GM18507 (cell line): ENCODE data around the gene SHE.
"Not testable (repeated sequence)": the region's sequence is repeated elsewhere in the genome, so short reads cannot be mapped to it uniquely, and the experiment has no call there.

Experiments used
- DNase-seq: peaks from one replicate; pipeline ENCODE4 v3.0.0; 2011; ENCODE audit warnings: low read depth; ENCODE audit not compliant: insufficient read length; ENCODE audit errors: extremely low spot score
- FAIRE-seq: peaks from 2 replicates; lab custom pipeline; 2011; peaks lifted over from hg19 to GRCh38; lab: Jason Lieb, UNC

SHE gene

DNA sequence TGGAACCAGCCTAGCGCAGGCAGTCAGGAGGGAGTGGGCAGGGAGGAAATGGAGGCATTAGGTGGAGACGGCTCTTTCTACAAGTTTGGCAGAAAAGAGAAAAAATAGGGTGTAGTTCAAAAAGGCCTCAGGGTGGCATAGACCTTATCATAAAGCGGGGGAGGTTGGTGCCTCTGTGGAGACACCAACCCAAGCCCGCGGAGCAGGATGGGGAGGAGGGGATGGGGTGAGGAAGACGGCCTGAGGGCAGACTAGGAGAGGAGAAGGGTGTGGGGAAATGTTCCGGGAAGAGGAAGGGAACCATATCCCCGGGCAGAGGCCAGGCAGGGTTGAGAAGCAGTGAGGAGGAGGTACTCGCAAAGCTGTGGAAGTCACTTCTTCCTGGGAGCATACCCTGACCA lies 17.4 kb upstream of the SHE start:
- DNase-seq: no peak
- FAIRE-seq: no peak

DNA sequence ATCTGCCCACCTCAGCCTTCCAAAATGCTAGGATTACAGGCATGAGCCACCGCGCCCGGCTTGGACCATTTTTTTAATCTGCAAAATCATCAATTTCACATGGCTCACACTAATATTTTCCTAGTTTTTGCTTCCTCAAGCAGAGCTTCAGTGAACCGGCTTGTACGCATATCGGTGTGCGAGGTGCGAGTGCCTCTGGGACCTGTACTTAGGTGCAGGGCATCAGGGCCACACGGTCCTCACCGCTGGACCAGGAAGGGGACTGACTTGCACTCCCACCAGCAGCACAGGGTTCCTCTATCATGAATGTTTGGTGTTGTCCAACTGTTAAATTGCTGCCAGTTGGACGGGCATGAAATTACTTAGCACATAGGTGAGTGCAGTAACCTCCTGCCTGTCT lies 15.4 kb upstream of the SHE start:
- FAIRE-seq: no peak

DNA sequence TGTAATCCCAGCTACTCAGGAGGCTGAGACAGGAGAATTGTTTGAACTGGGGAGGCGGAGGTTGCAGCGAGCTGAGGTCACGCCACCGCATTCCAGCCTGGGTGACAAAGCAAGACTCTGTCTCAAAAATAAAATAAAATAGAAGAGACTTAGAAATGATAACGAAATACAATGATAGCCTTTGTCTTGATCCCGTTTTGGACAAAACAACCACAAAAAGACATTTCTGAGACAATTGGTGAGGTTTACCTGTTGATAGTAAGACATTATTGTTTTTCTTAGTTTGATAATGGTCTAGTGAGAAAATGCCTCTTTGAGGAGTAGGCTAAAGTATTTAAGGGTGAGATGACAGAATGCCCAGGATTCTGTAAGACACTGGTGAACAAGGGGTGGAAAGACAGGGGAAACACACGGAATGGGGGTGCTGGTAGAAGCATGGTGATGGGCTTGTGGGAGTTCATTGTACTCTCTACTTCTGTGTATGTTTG lies 11.9 kb upstream of the SHE start:
- FAIRE-seq (no peak), DNase-seq (no peak)

More for the DNA sequence above, 15.4 kb upstream of the SHE start:
- no peak for DNase-seq

DNA sequence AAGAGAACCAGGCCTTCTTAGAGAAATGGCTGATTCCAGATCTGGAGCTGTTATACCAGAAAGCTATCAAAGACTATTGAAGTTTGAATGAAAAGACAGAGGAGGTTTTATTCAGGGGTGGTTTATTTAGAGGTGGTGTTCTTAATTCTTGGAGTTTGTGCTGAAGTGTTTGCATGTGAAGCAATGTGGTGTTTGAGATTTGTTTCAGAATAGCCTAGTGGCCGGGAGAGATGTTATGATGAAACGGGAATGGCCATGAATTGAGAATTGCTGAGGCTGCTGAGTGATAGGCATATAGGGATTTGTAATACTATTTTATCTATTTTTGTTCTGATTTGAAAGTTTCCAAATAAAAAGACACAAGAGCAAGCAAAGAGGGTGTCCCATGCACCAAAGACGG lies 10.5 kb upstream of the SHE start:
- FAIRE-seq: no peak

DNA sequence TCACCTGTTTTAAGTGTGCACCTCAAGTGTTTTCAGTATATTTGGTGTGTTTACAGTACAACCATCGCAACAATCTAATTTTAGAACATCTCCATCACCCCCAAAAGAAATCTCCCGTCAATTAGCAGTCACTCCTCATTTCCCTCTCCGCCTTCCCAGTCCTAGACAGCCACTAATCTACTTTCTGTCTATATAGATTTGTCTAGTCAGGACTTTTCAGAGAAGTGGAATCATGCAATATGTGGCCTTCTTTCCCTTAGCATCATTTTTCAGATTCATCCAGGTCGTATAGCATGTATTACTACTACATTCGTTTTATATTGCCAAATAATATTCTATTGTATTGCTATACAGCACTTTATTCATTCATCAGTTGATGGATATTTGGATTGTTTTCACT lies 1.7 kb upstream of the SHE start:
- DNase-seq (no peak), FAIRE-seq (no peak)

More for the DNA sequence above, 10.5 kb upstream of the SHE start:
- no peak for DNase-seq

DNA sequence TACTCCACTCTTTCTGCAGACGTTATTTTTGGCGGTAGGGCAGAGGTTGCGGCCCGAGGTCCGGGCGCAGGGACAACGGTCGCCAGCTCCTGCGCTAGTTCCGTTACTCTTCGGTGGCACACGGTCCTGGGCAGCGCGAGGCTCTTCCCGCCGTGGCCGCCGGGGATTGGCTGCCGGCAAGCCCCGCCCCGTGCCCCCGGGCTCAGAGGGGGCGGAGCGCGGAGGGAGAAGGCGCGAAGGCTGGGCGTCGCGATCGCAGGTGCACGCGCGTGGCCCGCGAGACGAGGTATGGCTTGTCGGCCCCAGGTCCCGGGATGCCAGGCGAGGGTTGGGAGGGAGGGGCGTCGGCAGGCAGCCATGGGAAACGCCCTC lies 518 bp upstream of the SHE start:
- DNase-seq (no peak), FAIRE-seq (no peak)

DNA sequence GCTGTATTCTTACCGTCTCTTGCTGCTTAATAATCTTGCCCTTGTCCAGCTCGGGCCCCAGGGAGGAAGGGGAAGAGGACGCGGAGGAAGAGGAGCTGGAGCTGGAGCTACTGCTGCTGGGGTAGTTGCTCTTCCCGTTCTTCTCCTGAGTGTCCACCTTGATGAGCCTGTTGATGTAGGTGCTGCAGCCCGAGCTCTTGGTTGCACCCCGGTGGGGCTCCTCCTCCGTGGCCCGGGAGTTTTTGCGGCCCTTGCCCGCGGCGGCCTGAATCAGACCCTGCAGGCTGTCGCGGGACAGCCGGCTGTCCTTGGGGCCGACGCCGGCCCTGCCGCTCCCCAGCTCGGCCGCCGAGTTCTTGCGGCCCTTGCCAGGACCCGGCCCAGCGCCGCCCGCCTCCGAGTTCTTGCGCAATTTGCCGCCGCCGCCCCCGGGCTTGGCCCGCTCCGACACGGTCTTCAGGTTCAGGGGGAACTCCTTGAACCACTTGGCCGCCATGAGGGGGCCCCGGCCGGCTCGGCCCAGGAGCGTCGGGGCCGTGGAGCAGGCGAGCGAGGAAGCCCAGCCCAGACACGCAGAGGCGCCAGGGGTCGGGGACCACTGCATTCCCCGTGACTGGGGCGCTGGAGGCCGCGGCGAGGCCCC lies 668 bp downstream of the SHE start:
- no peak for DNase-seq
- no peak for FAIRE-seq

DNA sequence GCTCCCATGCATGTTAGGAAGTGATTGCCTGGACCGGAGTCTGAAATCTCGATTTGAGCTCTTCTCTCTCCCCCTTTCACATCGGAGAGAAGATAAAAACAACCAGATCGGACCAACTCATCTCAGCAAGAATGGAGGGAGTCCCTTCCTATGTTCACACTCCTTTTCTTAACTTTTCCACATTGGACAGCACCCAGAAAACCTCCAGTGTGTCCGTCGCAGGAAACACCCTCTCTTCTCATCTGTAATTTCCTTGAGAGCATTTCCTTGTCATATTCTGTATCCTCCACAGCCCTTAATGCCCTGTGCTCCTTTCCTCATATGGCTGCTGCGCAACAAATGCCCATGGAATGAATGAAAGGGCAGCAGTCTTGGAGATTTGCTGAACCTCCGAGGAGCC lies 1.7 kb downstream of the SHE start:
- DNase-seq (no peak), FAIRE-seq (no peak)

DNA sequence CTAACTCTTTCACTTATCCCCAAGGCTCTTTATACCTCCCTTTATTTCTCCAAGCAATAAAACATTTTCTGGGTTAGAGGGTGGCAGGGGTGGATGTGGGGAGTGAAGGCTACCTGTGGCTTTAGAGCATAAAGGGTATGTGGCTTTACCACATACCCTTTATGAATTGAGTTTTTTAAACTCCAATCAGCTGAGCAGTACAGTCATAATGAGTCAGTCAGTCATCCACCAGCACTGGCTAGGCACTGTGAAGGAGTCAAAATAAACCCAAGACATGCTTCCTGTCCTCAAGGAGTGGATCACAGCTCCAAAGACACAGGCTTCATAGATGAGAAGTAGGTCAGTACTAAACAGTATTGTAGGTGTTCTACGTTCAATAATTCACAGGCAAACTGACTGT lies 2.8 kb downstream of the SHE start:
- no peak for FAIRE-seq

DNA sequence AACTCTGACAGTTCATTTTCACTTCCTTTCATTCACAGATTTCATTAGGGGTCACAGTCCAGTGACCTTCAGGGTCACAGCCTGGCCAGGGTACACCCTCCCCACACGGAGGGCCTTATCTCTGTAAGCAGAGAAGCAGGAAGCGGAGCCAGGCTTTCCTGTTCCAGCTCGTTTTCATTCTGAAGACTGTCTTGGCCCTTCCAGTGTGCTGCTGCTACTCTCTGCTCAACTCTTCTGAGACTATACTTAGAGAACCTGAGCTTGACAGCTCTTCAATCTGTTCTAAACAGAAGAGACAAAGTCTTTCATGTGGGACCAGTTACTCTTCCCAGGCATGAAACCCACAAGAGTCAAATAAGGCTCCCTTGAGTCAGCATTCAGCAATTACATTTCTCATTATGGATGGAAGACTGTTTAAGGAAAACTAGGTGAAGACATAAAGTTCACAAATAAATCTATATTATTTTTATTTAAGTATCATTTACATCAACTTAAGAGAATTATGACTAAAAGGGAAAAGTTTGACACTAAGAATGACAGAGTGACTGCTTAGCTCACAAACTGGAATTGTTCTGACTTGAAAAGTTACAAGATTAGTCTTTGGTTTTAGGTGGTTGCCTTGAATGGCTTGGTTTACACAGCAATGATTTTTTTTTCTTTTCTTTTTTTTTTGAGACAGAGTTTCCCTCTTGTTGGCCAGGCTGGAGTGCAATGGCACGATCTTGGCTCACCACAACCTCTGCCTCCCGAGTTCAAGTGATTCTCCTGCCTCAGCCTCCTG lies 5.0 kb downstream of the SHE start:
- no peak for DNase-seq
- peak; percentile 77 for FAIRE-seq

More for the DNA sequence above, 2.8 kb downstream of the SHE start:
- DNase-seq: no peak

DNA sequence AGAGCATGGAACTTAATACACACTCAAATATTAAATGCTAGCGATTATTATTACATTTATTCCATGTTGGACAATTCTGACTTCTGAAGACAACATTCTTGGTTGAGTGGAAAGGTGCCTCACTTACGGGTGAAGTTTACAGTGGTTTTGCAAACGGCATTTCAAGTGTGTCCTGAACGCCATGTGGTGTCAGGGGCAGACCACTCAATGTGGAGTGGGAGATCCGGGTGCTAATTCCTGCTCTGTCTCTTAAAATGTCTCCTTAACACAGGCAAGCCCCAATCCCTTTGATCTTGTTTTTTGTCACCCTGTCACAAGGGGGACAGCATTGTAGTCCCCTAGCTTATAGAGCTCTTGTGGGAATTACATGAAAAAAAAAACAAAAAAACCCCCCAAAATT lies 5.8 kb downstream of the SHE start:
- DNase-seq: no peak
- no peak for FAIRE-seq

DNA sequence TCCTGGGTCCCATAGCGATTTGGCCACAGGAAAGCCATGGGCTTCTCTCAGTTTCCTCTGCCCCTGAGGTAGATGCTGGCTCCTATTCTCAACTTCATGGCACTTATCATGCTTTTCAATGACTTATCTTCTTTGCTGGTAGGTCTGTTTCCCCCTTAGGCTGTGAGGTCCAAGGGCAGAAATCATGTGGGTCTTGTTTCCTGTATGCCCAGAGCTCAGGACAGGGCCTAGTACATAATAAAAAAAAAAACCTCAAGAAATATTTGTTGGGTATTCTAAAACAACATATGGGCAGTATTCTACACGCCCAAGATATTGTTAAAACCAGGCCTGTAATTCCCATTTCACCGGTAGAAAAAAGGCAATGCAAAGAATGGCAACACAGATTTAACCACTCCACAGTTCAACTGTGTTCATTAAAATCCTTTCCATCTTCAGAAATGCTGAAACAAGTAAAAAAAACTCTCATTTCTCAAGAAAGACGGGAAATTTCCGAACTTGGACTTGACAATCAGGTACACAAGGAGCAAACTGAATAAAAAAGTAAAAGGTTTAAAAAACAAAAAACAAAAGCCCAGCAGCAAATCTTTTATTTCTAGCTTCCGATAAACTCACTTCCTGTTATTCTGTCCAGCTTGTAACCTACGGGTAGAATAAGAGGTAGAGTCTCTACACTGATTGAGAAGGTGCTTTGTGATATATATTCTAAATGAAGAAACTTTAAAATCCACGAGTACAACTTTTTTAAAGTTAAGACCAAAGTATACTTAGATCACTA lies 6.5 kb downstream of the SHE start:
- DNase-seq (no peak), FAIRE-seq (no peak)

DNA sequence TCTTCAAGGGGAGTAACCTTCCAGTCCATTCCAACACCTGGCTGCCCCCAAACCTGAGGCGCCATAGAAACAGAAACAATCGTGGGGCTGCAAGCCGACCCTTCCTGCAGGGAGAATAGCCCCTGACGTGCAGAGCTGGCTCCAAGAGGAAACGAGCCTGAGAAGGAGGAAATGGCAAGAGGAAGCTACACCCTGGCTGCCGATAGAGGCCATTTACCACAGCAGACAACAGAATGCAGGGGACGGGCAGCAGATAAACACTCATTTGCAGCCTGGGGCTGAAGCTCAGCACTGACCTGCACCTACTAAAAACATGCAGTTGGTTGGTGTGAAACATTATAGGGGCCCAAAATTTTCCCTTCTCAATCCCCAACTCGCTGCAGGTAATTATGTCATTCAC lies 8.9 kb downstream of the SHE start:
- DNase-seq (no peak), FAIRE-seq (peak; percentile 44)

DNA sequence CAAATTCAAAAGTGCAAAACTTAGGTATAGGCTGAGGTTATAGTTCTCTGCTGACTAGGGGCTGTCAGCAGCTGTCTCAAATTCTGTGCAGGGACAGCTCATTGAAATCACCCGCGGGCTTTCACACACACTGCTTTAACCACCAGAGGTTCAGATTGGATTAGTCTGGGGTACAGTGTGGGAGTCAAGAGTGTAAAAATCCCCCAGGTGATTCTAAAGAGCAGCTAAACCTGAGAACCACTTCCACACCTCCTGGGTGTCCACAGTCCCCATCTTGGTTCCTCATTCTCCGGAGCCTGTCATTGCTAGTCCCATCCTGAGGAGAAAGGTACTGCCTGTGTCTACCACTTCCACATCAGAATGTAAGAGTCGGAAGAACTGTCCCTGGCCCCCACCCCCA lies 10.1 kb downstream of the SHE start:
- no peak for DNase-seq
- peak; percentile 59 for FAIRE-seq

DNA sequence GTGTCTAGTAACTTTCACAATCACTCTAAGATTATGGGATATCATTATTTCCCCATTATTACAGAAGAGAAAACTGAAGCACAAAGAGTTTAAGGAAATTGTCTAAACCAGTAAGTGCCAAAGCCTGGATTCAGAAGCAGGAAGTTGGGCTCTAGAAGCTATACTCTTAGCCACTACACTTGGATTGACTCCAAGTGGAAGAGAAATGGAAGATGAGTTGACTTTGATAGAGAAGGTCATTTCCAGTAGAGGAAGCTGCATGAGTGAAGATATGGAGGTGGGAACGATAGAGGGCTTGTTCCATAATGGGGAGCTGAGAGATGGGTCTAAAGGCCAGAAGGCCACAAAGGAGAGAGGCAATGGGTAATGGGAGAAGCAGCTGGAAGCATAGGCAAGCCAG lies 11.9 kb downstream of the SHE start:
- FAIRE-seq (no peak), DNase-seq (no peak)

DNA sequence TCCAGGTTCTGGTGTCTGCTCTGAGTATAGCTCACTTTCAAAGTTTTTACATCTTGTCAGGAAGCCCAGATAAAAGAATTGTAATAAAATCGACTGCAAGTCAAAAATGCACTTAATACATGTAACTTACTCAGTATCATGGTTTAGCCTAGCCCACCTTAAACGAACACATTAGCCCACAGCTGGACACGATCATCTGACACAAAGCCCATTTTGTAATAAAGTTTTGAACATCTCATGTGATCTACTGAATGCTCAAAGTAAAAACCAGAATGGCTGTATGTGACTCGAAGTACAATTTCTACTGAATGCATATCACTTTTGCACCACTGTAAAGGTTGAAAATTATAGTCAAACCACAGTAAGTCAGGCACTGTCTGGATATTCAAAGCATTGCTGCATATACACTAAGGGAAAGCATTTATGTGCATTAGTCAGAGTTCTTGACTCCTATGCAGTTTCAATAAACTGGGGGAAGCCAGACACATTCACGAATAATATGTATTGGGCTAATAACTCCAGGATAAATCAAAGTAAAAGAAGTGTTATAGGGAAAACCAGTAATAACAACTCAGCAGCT lies 12.4 kb downstream of the SHE start:
- FAIRE-seq (no peak), DNase-seq (no peak)

DNA sequence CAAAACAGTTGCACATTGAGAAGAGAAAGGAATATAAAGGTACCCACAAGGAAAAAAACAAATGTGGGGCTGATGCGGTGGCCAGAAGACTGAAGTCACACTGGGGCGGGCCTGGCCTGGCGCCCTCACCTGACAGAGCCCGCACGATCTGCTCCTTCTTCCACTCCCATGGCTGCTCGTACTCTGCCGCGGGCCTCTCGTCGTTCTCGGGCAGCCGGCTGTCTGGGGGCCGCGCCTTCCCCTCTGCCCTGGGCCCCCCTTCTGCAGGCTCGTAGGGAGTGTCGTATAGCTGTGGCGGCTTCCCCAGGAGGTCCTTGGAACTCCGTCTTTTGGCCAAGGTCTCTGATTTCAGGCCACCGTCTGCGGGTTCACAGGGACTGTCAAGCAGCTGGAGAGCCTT lies 13.3 kb downstream of the SHE start:
- no peak for DNase-seq
- FAIRE-seq: no peak

DNA sequence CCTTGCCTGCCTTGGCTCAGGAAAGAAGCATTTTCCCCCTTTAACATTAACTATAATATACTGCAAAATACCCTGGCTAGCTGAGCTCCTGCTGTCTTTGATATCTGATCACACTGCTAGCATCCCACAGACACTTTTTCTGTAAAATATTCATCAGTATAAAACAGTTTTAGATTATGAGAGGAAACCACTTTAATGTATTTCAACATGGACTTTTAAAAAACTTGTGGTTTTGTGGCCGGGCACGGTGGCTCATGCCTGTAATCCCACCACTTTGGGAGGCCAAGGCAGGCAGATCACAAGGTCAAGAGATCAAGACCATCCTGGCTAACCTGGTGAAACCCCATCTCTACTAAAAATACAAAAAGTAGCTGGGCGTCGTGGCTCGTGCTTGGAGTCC lies 15.5 kb downstream of the SHE start:
- not testable (repeated sequence) for DNase-seq, FAIRE-seq

DNA sequence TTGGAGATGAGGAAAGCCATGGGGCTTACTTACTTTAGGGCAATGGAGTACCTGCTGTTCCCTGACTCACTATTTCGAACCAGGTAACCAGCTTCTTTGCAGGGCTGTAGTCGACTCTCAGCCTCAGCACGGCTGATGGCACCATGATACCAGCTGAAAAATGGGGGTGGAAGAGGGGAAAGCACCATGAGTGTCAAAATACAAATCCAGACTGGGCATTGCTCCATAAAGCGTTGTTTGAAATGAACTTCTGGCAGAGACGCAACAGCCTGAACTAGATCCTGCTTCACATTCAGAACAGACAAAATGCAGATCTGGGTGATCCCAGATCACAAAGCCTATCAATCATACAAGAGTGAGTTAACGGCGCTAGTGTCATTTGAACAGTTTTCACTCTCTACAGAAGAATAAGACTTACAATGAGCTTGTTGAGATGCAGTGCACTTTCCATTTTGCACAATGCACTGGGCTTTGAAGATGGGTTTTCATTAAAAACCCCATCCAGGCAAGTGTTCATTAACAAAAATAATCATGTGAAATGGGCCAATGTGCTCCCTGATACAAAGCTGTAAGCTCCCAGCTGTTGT lies 16.2 kb downstream of the SHE start:
- no peak for FAIRE-seq

DNA sequence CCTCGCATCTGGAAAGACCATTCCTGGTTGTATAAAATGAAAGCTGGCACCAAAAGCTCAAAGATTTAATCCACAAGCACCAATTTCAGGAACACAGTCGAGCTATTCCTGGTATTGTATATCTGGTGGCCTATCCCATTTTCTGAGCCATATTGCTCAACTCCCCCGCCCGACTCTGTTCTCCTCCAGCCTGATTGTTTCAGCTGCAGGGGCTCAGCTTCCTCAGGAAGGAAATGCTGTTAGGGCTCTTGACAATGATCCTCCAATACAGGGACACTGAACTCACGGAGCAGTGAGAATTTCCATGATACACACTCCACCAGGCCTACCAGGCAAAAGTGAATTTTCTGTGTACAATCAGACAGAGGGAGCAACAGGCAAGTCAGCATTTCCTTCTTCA lies 17.1 kb downstream of the SHE start:
- FAIRE-seq (no peak), DNase-seq (no peak)

More for the DNA sequence above, 16.2 kb downstream of the SHE start:
- DNase-seq: no peak
